Dermis microvascular lymphatic vessel endothelial cell (primary cell): Measurements from ENCODE around the gene IER3. TPM values are rescaled to one million over a fixed set of nuclear protein-coding genes. Genes with fewer than 3 reads are reported as not detected.

ENCODE experiments used
- DNase-seq, 2 donors: peaks; one replicate each; pipeline versions ENCODE4 v3.0.0 to v3.0.0-alpha.2; 2010; ENCODE audit warnings: low read depth in 2 of 2
- total RNA-seq: library from RNA; depleted of rRNA; stranded (reverse); fragments of >200 nt; gene quantifications from 2 replicates; pipeline ENCODE4 v1.2.1, GENCODE V29; 2014

Gene IER3
- total RNA-seq, 1 donor from 2014 or later: 46.3 TPM

- peak in 1 of 2 donors; percentile 99 for DNase-seq
Observed at GRCh38 chr6:30747902-30748769, 3.8 kb upstream of the IER3 start.

- peak in 1 of 2 donors; percentile 91 for DNase-seq
Observed at GRCh38 chr6:30747300-30747687, 2.9 kb upstream of the IER3 start.

GRCh38 chr6:30743099-30744053 lies 971 bp downstream of the IER3 start:
- DNase-seq: peak in 1 of 2 donors; percentile 31

GRCh38 chr6:30742316-30743098 lies 1.8 kb downstream of the IER3 start, which contains the start of gene FLOT1:
TSS of gene FLOT1 (minus strand) at chr6:30742687. CDS start at chr6:30742189, 498 bp downstream.
- DNase-seq: peak; percentile 74 to 92

- DNase-seq: peak in 1 of 2 donors; percentile 84
Observed at GRCh38 chr6:30741789-30742315, 2.5 kb downstream of the IER3 start.

GRCh38 chr6:30741063-30741779 lies 3.1 kb downstream of the IER3 start:
- DNase-seq: peak in 1 of 2 donors; percentile 57

- peak in 1 of 2 donors; percentile 32 for DNase-seq
Observed at GRCh38 chr6:30740540-30740870, 3.8 kb downstream of the IER3 start.

- DNase-seq: no peak
Observed at GRCh38 chr6:30738532-30738931, 5.8 kb downstream of the IER3 start.

GRCh38 chr6:30735668-30736314 lies 8.6 kb downstream of the IER3 start:
- DNase-seq: no peak

GRCh38 chr6:30732237-30732943 lies 12.0 kb downstream of the IER3 start:
- no peak for DNase-seq

- peak in 1 of 2 donors; percentile 86 for DNase-seq
Observed at GRCh38 chr6:30730601-30731435, 13.5 kb downstream of the IER3 start.

- DNase-seq: peak in 1 of 2 donors; percentile 40
Observed at GRCh38 chr6:30727920-30728553, 16.3 kb downstream of the IER3 start.

- no peak for DNase-seq
Observed at GRCh38 chr6:30726506-30727413, 17.6 kb downstream of the IER3 start.

GRCh38 chr6:30725713-30726505 lies 18.4 kb downstream of the IER3 start:
- DNase-seq: peak in 1 of 2 donors; percentile 25

- no peak for DNase-seq
Observed at GRCh38 chr6:30724906-30725667, 19.3 kb downstream of the IER3 start.
